Neural crest cell (in vitro differentiated cells): ENCODE data around the gene MYO1B. TPM values are rescaled to one million over a fixed set of nuclear protein-coding genes. Genes with fewer than 3 reads are reported as not detected.

Experiments
- DNase-seq: peaks from one replicate; pipeline ENCODE4 v3.0.0; 2021; ENCODE audit warnings: low read depth, mixed read lengths, low spot score
- H3K27ac Mint-ChIP-seq: one replicate; pipeline ENCODE4 v1.8.0; 2021; ENCODE audit warnings: mild to moderate bottlenecking, mixed read lengths; ENCODE audit not compliant: unreplicated experiment
- H3K27me3 Mint-ChIP-seq: 2 replicates; pipeline ENCODE4 v1.8.0; 2021; ENCODE audit warnings: low read depth, mild to moderate bottlenecking, mixed read lengths
- H3K36me3 Mint-ChIP-seq: 2 replicates; pipeline ENCODE4 v1.8.0; 2021; ENCODE audit warnings: low read depth, mild to moderate bottlenecking, mixed read lengths
- H3K4me1 Mint-ChIP-seq: 2 replicates; pipeline ENCODE4 v1.8.0; 2021; ENCODE audit warnings: mixed read lengths
- H3K4me3 Mint-ChIP-seq: one replicate; pipeline ENCODE4 v1.8.0; 2021; ENCODE audit warnings: mild to moderate bottlenecking, mixed read lengths
- H3K9me3 Mint-ChIP-seq: 2 replicates; pipeline ENCODE4 v1.8.0; 2021; ENCODE audit warnings: mixed read lengths
- CTCF ChIP-seq: fragments of 200-600 bp; sonication (generic); conservative IDR thresholded peaks from 2 replicates; pipeline ENCODE4 v1.5.0; 2021; ENCODE audit warnings: antibody characterized with exemption, mild to moderate bottlenecking
- total RNA-seq: library from RNA; stranded (reverse); gene quantifications from 2 replicates; pipeline ENCODE4 v1.2.1, GENCODE V29; 2021

MYO1B gene
- total RNA-seq, 1 donor from 2014 or later, result 116 TPM

- TF ChIP-seq CTCF, result no peak
- Mint-ChIP-seq H3K4me3 (no peak overlapping the region), H3K9me3 (no peaks in the 10 kb centered on the region), H3K27ac (no peak overlapping the region), H3K36me3 (peaks cover 55% of the 10 kb centered on the region), H3K27me3 (no peaks in the 10 kb centered on the region), H3K4me1 (peaks cover 5% of the 10 kb centered on the region)
- DNase-seq, result no peak
Observed at GRCh38 chr2:191396794-191397193, 151.6 kb downstream of the MYO1B start.

GRCh38 chr2:191399601-191400000 lies 154.4 kb downstream of the MYO1B start:
- no peaks in the 10 kb centered on the region for H3K9me3 Mint-ChIP-seq
- DNase-seq, result no peak
- H3K36me3 Mint-ChIP-seq, result peaks cover 50% of the 10 kb centered on the region
- H3K4me1 Mint-ChIP-seq, result peaks cover 21% of the 10 kb centered on the region
- no peak for TF ChIP-seq CTCF
- no peaks in the 10 kb centered on the region for H3K27me3 Mint-ChIP-seq
- no peak overlapping the region for H3K27ac Mint-ChIP-seq
- H3K4me3 Mint-ChIP-seq, result no peak overlapping the region

GRCh38 chr2:191401287-191401686 lies 156.1 kb downstream of the MYO1B start:
- Mint-ChIP-seq H3K27me3 (no peaks in the 10 kb centered on the region), H3K4me1 (peaks cover 21% of the 10 kb centered on the region), H3K36me3 (peaks cover 43% of the 10 kb centered on the region), H3K4me3 (no peak overlapping the region), H3K27ac (no peak overlapping the region), H3K9me3 (no peaks in the 10 kb centered on the region)
- no peak for DNase-seq
- TF ChIP-seq CTCF, result no peak

- DNase-seq, result no peak
- Mint-ChIP-seq H3K27ac (no peak overlapping the region), H3K4me3 (no peak overlapping the region)
Observed at GRCh38 chr2:191402966-191403565, 157.9 kb downstream of the MYO1B start.

DNA sequence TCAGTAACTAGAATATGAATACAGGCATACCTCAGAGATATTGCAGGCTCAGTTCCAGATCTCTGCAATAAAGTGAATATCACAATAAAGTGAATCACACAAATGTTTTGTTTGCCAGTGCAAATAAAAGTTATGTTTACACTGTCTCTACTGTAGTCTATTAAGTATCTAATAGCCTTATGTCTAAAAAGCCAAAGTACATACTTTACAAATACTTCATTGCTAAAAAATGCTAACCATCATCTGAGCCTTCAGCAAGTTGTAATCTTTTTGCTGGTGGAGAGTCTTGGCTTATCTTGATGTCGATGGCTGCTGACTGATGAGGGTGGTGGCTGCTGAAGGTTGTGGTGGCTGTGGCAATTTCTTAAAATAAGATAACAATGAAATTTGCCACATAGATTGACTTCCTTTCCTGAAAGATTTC lies 159.4 kb downstream of the MYO1B start:
- Mint-ChIP-seq H3K36me3 (peaks cover 30% of the 10 kb centered on the region), H3K9me3 (no peaks in the 10 kb centered on the region), H3K27ac (no peak overlapping the region), H3K27me3 (no peaks in the 10 kb centered on the region), H3K4me1 (peaks cover 21% of the 10 kb centered on the region), H3K4me3 (no peak overlapping the region)
- no peak for DNase-seq
- TF ChIP-seq CTCF, result no peak

More at GRCh38 chr2:191402966-191403565, 157.9 kb downstream of the MYO1B start:
- H3K9me3 Mint-ChIP-seq, result no peaks in the 10 kb centered on the region
- H3K4me1 Mint-ChIP-seq, result peaks cover 21% of the 10 kb centered on the region
- H3K27me3 Mint-ChIP-seq, result no peaks in the 10 kb centered on the region
- TF ChIP-seq CTCF, result no peak
- peaks cover 34% of the 10 kb centered on the region for H3K36me3 Mint-ChIP-seq
